Transverse colon (tissue), 4 donors: ENCODE measurements around the gene ZBTB18. TPM values are rescaled to one million over a fixed set of nuclear protein-coding genes. Genes with fewer than 3 reads are reported as not detected.

ENCODE experiments used
- DNase-seq: peaks from one replicate; pipeline ENCODE4 v3.0.0-alpha.2; 2019
- H3K27ac ChIP-seq, 4 donors: fragments of 200-600 bp; sonication (generic); 2 replicates each; pipeline ENCODE4 v1.5.1; 2016 to 2018; ENCODE audit warnings: inconsistent platforms in 4 of 4
- H3K27me3 ChIP-seq: fragments of 200-600 bp; sonication (generic); 2 replicates; pipeline ENCODE4 v1.5.1; 2017; ENCODE audit warnings: inconsistent platforms
- H3K36me3 ChIP-seq, 4 donors: fragments of 200-600 bp; sonication (generic); 2 replicates each; pipeline ENCODE4 v1.5.1; 2017 to 2019; ENCODE audit warnings: inconsistent platforms in 4 of 4
- H3K4me1 ChIP-seq, 4 donors: fragments of 200-600 bp; sonication (generic); 2 replicates each; pipeline ENCODE4 v1.5.1; 2017 to 2020; ENCODE audit warnings: inconsistent platforms in 4 of 4
- H3K4me3 ChIP-seq, 4 donors: fragments of 200-600 bp; sonication (generic); 1 replicate in 1 of 4; 2 replicates in 3 of 4; pipeline versions ENCODE4 v1.5.1 to v1.6.1; 2017 to 2019; ENCODE audit warnings: inconsistent platforms in 4 of 4
- H3K9me3 ChIP-seq, 2 donors: fragments of 200-600 bp; sonication (generic); 2 replicates each; pipeline ENCODE4 v1.5.1; 2017 to 2019; ENCODE audit warnings: inconsistent platforms in 2 of 2
- CTCF ChIP-seq, 5 experiments: fragments of 200-600 bp in 3 of 5; fragments of 450-650 bp in 2 of 5; sonication (generic) in 3 of 5; IDR thresholded peaks; 1 replicate in 2 of 5; 2 replicates in 3 of 5; pipeline ENCODE4 v1.5.1; 2016 to 2017; ENCODE audit warnings: antibody characterized with exemption in 5 of 5, inconsistent platforms in 3 of 5, mild to moderate bottlenecking in 2 of 5, moderate library complexity in 1 of 5
- EP300 ChIP-seq: sonication (generic); formaldehyde crosslinking; IDR thresholded peaks from one replicate; pipeline ENCODE4 v1.6.1; 2017; ENCODE audit warnings: antibody characterized with exemption, low read depth
- POLR2A ChIP-seq: fragments of 450-650 bp; IDR thresholded peaks from one replicate; pipeline ENCODE4 v1.6.1; 2016; ENCODE audit warnings: antibody characterized with exemption, mild to moderate bottlenecking, moderate library complexity
- POLR2AphosphoS5 ChIP-seq, 3 donors: sonication (generic); formaldehyde crosslinking; IDR thresholded peaks; one replicate each; pipeline ENCODE4 v1.6.1; 2016; ENCODE audit warnings: antibody characterized with exemption in 3 of 3
- WGBS, 2 donors: methylation state at CpG; one replicate each; pipeline ENCODE4 v1.1.5; 2018; ENCODE audit warnings: low coverage in 1 of 2; 5-methylcytosine and 5-hydroxymethylcytosine counted together
- in situ Hi-C, 4 donors: fragments of 200-750 bp; cut with MboI; loops; one replicate each; pipeline versions ENCODE4 v1.15.0 to v1.15.1; 2017; ENCODE audit warnings: low sequenced_read_pairs in 3 of 4, low pct_ligation_motif_present in 1 of 4, low pct_unique_long_range_greater_than_20kb in 1 of 4
- intact Hi-C: fragments of 100-400 bp; cut with DNase I; formaldehyde crosslinking; loops from one replicate; pipeline ENCODE4 v1.15.1; 2023; ENCODE audit warnings: low total_unique reads
- total RNA-seq, 4 donors: library from RNA; depleted of rRNA; stranded (reverse); fragments of >200 nt; gene quantifications; one replicate each; pipeline ENCODE4 v1.1.0, GENCODE V29; 2016

ZBTB18 gene
- total RNA-seq, 4 donors from 2014 or later, result 4.1 to 32.8 (median 17.7) TPM

- no peak for DNase-seq
- H3K4me3 ChIP-seq, result no peak overlapping the region
- intact Hi-C loops (no loop called here), in situ Hi-C loops (no loop called here)
- H3K27ac ChIP-seq, result no peak overlapping the region
- no peaks in the 10 kb centered on the region for H3K36me3 ChIP-seq
- H3K27me3 ChIP-seq, result peaks cover 11% of the 10 kb centered on the region
- TF ChIP-seq EP300 (no peak), POLR2AphosphoS5 (IDR thresholded peaks at IDR 0.05) (no peak), POLR2A (no peak), CTCF (IDR thresholded peaks at IDR 0.05) (no peak)
- no peaks in the 10 kb centered on the region for H3K9me3 ChIP-seq
- 85% methylated on average over 19 of the region's 19 CpGs; no CpG with 5 or more reads in 1 of the 2 donors for WGBS, 2 donors
- H3K4me1 ChIP-seq, result peaks cover 0 to 3% (median 0%) of the 10 kb centered on the region in 4 donors
These were observed 48.3 kb downstream of the ZBTB18 start for GRCh38 chr1:244099258-244099930.

- no peaks in the 10 kb centered on the region for H3K9me3 ChIP-seq
- no peaks in the 10 kb centered on the region for H3K36me3 ChIP-seq
- no peak overlapping the region for H3K27ac ChIP-seq
- WGBS, 2 donors, result 60 to 62% methylated on average over 5 of the region's 5 CpGs
- DNase-seq, result no peak
- H3K4me1 ChIP-seq, result peaks cover 0 to 3% (median 0%) of the 10 kb centered on the region in 4 donors
- intact Hi-C loops, result no loop called here
- H3K27me3 ChIP-seq, result peaks cover 11% of the 10 kb centered on the region
- in situ Hi-C loops, result no loop called here
- no peak overlapping the region for H3K4me3 ChIP-seq
- no peak for TF ChIP-seq POLR2AphosphoS5 (IDR thresholded peaks at IDR 0.05)
- TF ChIP-seq CTCF (IDR thresholded peaks at IDR 0.05), result no peak
- no peak for TF ChIP-seq EP300
- TF ChIP-seq POLR2A, result no peak
These were observed 49.2 kb downstream of the ZBTB18 start for GRCh38 chr1:244100276-244100675.

- intact Hi-C loops, result no loop called here
- WGBS, 2 donors, result 56 to 57% methylated on average over 13 to 18 of the region's 18 CpGs
These were observed 49.8 kb downstream of the ZBTB18 start for GRCh38 chr1:244100704-244101453.

More at GRCh38 chr1:244100704-244101453, 49.8 kb downstream of the ZBTB18 start:
- Histone ChIP-seq H3K4me1 (peaks cover 0 to 3% (median 0%) of the 10 kb centered on the region in 4 donors), H3K4me3 (no peak overlapping the region), H3K27ac (no peak overlapping the region), H3K36me3 (no peaks in the 10 kb centered on the region), H3K9me3 (no peaks in the 10 kb centered on the region), H3K27me3 (peaks cover 11% of the 10 kb centered on the region)
- in situ Hi-C loops, result no loop called here
- TF ChIP-seq POLR2AphosphoS5 (IDR thresholded peaks at IDR 0.05), result no peak
- no peak for TF ChIP-seq EP300
- TF ChIP-seq POLR2A, result no peak
- no peak for TF ChIP-seq CTCF (IDR thresholded peaks at IDR 0.05)
- DNase-seq, result no peak
